Fibroblast of lung (primary cell): ENCODE results near the gene GPC6.

Experiments
- CTCF ChIP-seq, 2 donors: IDR thresholded peaks in 1 of 2; conservative IDR thresholded peaks in 1 of 2; 1 replicate in 1 of 2; 2 replicates in 1 of 2; pipeline ENCODE4 v1.5.1; 2011 to 2012; ENCODE audit warnings: low read length in 2 of 2, control low read depth in 1 of 2, inconsistent platforms in 1 of 2, low read depth in 1 of 2, mild to moderate bottlenecking in 1 of 2
- EZH2 ChIP-seq: IDR thresholded peaks from 2 replicates; pipeline ENCODE4 v1.5.1; 2012; ENCODE audit warnings: low read length, control low read depth, mild to moderate bottlenecking; ENCODE audit errors: missing control alignments

GRCh38 chr13:94343243-94343585 is 1116.6 kb downstream of the GPC6 start:
- no peak for TF ChIP-seq CTCF (conservative IDR thresholded peaks at IDR 0.05 in 1 of 2, IDR thresholded peaks at IDR 0.05 in 1 of 2; ENCODE audit: low read depth in 1 of 2, low read length in 2 of 2)
- TF ChIP-seq EZH2: no peak
